ENCODE results near the gene TDRD10. TPM values are rescaled to one million over a fixed set of nuclear protein-coding genes. Genes with fewer than 3 reads are reported as not detected.

TDRD10 gene
- total RNA-seq, 1 experiment from 2014 or later = not detected

GRCh38 chr1:154549202-154549770 is 47.3 kb downstream of the TDRD10 start:
- H3F3A ChIP-seq (ENCODE audit: insufficient read depth, low read depth) = peaks cover 15% of the 10 kb centered on the region; the same call in 1 of the 2 replicates
- POLR2A ChIA-PET (ENCODE audit: unreplicated experiment) = no interaction called here
- no peaks in the 10 kb centered on the region; the same call in none of the 2 replicates for H4K20me1 ChIP-seq (ENCODE audit: insufficient read depth)
- no peak overlapping the region for H3K27ac ChIP-seq
- no peaks in the 10 kb centered on the region for H3K9me2 ChIP-seq (ENCODE audit: insufficient read depth)
- DNase-seq = no peak
- CTCF ChIA-PET = no interaction called here
- H3K4me3 ChIP-seq = no peak overlapping the region
- no peaks in the 10 kb centered on the region for H3K9me3 ChIP-seq (ENCODE audit: insufficient read depth, low read depth)
- H3K27me3 ChIP-seq (ENCODE audit: insufficient read depth, low read depth) = peaks cover 9% of the 10 kb centered on the region; the same call in 1 of the 2 replicates
- H3K36me3 ChIP-seq (ENCODE audit: low read depth) = peaks cover 30% of the 10 kb centered on the region
- no peak overlapping the region for H2AFZ ChIP-seq
- no peak overlapping the region for H3K4me2 ChIP-seq
- no peaks in the 10 kb centered on the region for H3K79me2 ChIP-seq (ENCODE audit: low read depth)
- TF ChIP-seq EZH2 (IDR thresholded peaks at IDR 0.05; ENCODE audit: low read depth) = no peak
- TF ChIP-seq, protein P1, sequence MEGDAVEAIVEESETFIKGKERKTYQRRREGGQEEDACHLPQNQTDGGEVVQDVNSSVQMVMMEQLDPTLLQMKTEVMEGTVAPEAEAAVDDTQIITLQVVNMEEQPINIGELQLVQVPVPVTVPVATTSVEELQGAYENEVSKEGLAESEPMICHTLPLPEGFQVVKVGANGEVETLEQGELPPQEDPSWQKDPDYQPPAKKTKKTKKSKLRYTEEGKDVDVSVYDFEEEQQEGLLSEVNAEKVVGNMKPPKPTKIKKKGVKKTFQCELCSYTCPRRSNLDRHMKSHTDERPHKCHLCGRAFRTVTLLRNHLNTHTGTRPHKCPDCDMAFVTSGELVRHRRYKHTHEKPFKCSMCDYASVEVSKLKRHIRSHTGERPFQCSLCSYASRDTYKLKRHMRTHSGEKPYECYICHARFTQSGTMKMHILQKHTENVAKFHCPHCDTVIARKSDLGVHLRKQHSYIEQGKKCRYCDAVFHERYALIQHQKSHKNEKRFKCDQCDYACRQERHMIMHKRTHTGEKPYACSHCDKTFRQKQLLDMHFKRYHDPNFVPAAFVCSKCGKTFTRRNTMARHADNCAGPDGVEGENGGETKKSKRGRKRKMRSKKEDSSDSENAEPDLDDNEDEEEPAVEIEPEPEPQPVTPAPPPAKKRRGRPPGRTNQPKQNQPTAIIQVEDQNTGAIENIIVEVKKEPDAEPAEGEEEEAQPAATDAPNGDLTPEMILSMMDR (conservative IDR thresholded peaks at IDR 0.05) = no peak
- no peaks in the 10 kb centered on the region for H3K4me1 ChIP-seq (replicated peaks; ENCODE audit: insufficient read depth)
- intact Hi-C loops (cut with micrococcal nuclease; ENCODE audit: unreplicated experiment) = loop anchor here (5.0 kb wide), 2 partner anchors 142 to 272 kb away; partner anchors contain the start of gene IL6R
- BruUV-seq (replicated peaks) = no TSS peak

- Histone ChIP-seq H3K4me3 (no peak overlapping the region), H3K4me2 (no peak overlapping the region), H3K27me3 (ENCODE audit: insufficient read depth, low read depth) (0 out of 2 replicates have a peak, but pooled peaks cover 2% of the 10 kb centered on the region), H3K4me1 (replicated peaks; ENCODE audit: insufficient read depth) (no peaks in the 10 kb centered on the region), H3K79me2 (ENCODE audit: low read depth) (peaks cover 3% of the 10 kb centered on the region; the same call in 1 of the 2 replicates), H2AFZ (no peak overlapping the region), H3K9me3 (ENCODE audit: insufficient read depth, low read depth) (no peaks in the 10 kb centered on the region), H3K27ac (no peak overlapping the region), H3K9me2 (ENCODE audit: insufficient read depth) (no peaks in the 10 kb centered on the region), H3K36me3 (ENCODE audit: low read depth) (peaks cover 38% of the 10 kb centered on the region), H3F3A (ENCODE audit: insufficient read depth, low read depth) (peaks cover 15% of the 10 kb centered on the region; the same call in 1 of the 2 replicates), H4K20me1 (ENCODE audit: insufficient read depth) (no peaks in the 10 kb centered on the region; the same call in none of the 2 replicates)
- BruUV-seq (replicated peaks) = no TSS peak
- intact Hi-C loops (cut with micrococcal nuclease; ENCODE audit: unreplicated experiment) = no loop called here
- POLR2A ChIA-PET (ENCODE audit: unreplicated experiment) = no interaction called here
- no peak for TF ChIP-seq EZH2 (IDR thresholded peaks at IDR 0.05; ENCODE audit: low read depth)
- TF ChIP-seq, protein P1 (conservative IDR thresholded peaks at IDR 0.05) = no peak
- DNase-seq = no peak
- CTCF ChIA-PET = no interaction called here
Measured at GRCh38 chr1:154550070-154550469, 48.1 kb downstream of the TDRD10 start.

GRCh38 chr1:154550657-154551056 is 48.6 kb downstream of the TDRD10 start:
- CTCF ChIA-PET = no interaction called here
- Histone ChIP-seq H3F3A (ENCODE audit: insufficient read depth, low read depth) (peaks cover 15% of the 10 kb centered on the region; the same call in 1 of the 2 replicates), H3K36me3 (ENCODE audit: low read depth) (peaks cover 44% of the 10 kb centered on the region), H4K20me1 (ENCODE audit: insufficient read depth) (no peaks in the 10 kb centered on the region; the same call in none of the 2 replicates), H3K27me3 (ENCODE audit: insufficient read depth, low read depth) (no peaks in the 10 kb centered on the region), H3K4me3 (no peak overlapping the region), H2AFZ (no peak overlapping the region), H3K9me3 (ENCODE audit: insufficient read depth, low read depth) (no peaks in the 10 kb centered on the region), H3K27ac (no peak overlapping the region), H3K4me2 (no peak overlapping the region), H3K79me2 (ENCODE audit: low read depth) (peaks cover 9% of the 10 kb centered on the region), H3K4me1 (replicated peaks; ENCODE audit: insufficient read depth) (no peaks in the 10 kb centered on the region), H3K9me2 (ENCODE audit: insufficient read depth) (no peaks in the 10 kb centered on the region)
- POLR2A ChIA-PET (ENCODE audit: unreplicated experiment) = no interaction called here
- no peak for TF ChIP-seq EZH2 (IDR thresholded peaks at IDR 0.05; ENCODE audit: low read depth)
- intact Hi-C loops (cut with micrococcal nuclease; ENCODE audit: unreplicated experiment) = no loop called here
- BruUV-seq (replicated peaks) = no TSS peak
- DNase-seq = no peak
